GM12864 (cell line): ENCODE data around the gene TASL.

Source experiments
- DNase-seq: peaks from one replicate; pipeline ENCODE4 v3.0.0-alpha.2; 2011; ENCODE audit warnings: low read depth
- H3K4me3 ChIP-seq: 2 replicates; pipeline ENCODE4 v1.5.1; 2011; ENCODE audit warnings: mild to moderate bottlenecking, low read depth, low read length, control low read depth
- TF ChIP-seq, protein P1 (sequence below): IDR thresholded peaks from 2 replicates; pipeline ENCODE4 v1.5.1; 2011; ENCODE audit warnings: low read depth, mild to moderate bottlenecking, moderate library complexity, low read length, control low read depth, inconsistent platforms; ENCODE audit errors: missing control alignments

The TASL gene

DNA sequence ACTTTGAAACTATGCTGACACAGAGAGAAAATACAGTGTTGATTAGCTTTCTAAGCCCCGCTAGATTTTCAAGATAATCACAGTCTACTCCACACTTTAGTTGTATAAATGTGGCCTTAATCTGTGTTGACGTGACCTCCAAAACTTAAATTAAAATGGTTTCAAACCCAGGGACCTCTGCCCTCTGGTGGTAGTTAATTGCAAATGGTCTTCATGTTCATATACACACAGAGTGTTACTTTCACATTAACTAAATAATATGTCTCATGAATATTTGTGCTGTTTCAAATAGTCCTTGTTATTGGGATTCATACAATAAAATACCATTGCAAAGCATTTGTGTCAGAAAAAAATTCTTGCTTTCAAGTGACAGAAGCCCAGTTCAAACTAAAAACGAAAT is 64.3 kb downstream of the TASL start:
- H3K4me3 ChIP-seq: no peak overlapping the region
- TF ChIP-seq, protein P1, sequence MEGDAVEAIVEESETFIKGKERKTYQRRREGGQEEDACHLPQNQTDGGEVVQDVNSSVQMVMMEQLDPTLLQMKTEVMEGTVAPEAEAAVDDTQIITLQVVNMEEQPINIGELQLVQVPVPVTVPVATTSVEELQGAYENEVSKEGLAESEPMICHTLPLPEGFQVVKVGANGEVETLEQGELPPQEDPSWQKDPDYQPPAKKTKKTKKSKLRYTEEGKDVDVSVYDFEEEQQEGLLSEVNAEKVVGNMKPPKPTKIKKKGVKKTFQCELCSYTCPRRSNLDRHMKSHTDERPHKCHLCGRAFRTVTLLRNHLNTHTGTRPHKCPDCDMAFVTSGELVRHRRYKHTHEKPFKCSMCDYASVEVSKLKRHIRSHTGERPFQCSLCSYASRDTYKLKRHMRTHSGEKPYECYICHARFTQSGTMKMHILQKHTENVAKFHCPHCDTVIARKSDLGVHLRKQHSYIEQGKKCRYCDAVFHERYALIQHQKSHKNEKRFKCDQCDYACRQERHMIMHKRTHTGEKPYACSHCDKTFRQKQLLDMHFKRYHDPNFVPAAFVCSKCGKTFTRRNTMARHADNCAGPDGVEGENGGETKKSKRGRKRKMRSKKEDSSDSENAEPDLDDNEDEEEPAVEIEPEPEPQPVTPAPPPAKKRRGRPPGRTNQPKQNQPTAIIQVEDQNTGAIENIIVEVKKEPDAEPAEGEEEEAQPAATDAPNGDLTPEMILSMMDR: peak; percentile 40
- DNase-seq: no peak
